Measurements from ENCODE around the gene COQ9. TPM values are rescaled to one million over a fixed set of nuclear protein-coding genes. Genes with fewer than 3 reads are reported as not detected.
A peak's percentile ranks its signal among the peaks of the same experiment; 100 is the strongest.

The COQ9 gene
- total RNA-seq, 1 experiment from 2014 or later = 77.7 TPM

DNA sequence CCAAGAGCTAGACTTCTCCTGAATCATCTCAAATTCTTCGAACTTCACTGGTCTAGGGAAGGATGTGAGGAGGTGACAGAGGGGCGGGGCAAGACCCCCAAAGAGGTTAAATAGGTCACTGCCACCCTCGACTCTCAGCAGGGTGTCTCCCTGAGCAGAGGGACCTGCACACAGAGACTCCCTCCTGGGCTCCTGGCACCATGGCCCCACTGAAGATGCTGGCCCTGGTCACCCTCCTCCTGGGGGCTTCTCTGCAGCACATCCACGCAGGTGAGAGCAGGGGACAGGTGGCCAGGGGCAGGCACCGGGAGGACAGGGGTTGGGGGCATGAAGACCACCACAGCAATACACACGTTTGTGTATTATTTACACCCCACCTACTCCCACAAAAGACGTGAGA is 33.5 kb upstream of the COQ9 start:
- no peak for DNase-seq

DNA sequence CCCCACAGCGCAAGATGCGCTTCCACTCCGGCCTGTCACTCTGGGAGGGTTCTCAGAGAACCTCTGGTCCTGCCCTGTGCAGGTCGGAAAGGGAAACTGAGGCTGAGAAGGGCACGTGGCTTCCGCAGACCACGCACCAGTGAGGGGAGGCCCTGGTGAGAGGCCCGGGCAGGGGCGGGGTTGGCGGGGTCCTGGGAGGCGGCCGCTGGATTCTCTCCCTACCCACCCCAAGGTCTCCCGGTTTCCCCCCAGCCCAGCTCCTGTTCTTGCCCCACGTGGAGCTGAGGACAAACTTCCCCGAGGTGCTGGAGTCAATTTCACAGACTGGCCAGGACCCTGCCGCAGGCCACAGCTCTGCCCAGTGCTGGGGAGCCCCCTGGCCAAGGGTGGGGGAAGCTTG is 31.2 kb upstream of the COQ9 start:
- CTCF ChIA-PET = interaction anchor here (1.4 to 4.0 kb wide), 4 partner anchors 11 to 114 kb away, joined by 4 to 80 read pairs (median 9); partner anchors contain the start of genes CCL17 and CX3CL1
- H3K9me3 Mint-ChIP-seq (ENCODE audit: low read depth, unreplicated experiment) = no peaks in the 10 kb centered on the region
- H3K27me3 Mint-ChIP-seq (ENCODE audit: unreplicated experiment) = no peaks in the 10 kb centered on the region
- BruUV-seq (replicated peaks) = no TSS peak
- no peak overlapping the region for H3K4me3 Mint-ChIP-seq (ENCODE audit: low read depth, unreplicated experiment)
- no peak for DNase-seq
- TF ChIP-seq, protein P1, sequence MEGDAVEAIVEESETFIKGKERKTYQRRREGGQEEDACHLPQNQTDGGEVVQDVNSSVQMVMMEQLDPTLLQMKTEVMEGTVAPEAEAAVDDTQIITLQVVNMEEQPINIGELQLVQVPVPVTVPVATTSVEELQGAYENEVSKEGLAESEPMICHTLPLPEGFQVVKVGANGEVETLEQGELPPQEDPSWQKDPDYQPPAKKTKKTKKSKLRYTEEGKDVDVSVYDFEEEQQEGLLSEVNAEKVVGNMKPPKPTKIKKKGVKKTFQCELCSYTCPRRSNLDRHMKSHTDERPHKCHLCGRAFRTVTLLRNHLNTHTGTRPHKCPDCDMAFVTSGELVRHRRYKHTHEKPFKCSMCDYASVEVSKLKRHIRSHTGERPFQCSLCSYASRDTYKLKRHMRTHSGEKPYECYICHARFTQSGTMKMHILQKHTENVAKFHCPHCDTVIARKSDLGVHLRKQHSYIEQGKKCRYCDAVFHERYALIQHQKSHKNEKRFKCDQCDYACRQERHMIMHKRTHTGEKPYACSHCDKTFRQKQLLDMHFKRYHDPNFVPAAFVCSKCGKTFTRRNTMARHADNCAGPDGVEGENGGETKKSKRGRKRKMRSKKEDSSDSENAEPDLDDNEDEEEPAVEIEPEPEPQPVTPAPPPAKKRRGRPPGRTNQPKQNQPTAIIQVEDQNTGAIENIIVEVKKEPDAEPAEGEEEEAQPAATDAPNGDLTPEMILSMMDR (IDR thresholded peaks at IDR 0.05; ENCODE audit: unreplicated experiment) = no peak
- H3K27ac Mint-ChIP-seq (ENCODE audit: unreplicated experiment) = no peak overlapping the region
- H3K36me3 Mint-ChIP-seq (ENCODE audit: insufficient read depth, unreplicated experiment) = peaks cover 6% of the 10 kb centered on the region
- peaks cover 33% of the 10 kb centered on the region for H3K4me1 Mint-ChIP-seq (ENCODE audit: low read depth, unreplicated experiment)
- intact Hi-C loops (cut with micrococcal nuclease; ENCODE audit: unreplicated experiment) = loop anchor here (5.0 to 10.0 kb wide), 4 partner anchors 39 to 334 kb away; partner anchors contain the start of genes PSME3IP1 and RSPRY1

More for the DNA sequence above, 33.5 kb upstream of the COQ9 start:
- Mint-ChIP-seq H3K4me1 (ENCODE audit: low read depth, unreplicated experiment) (peaks cover 43% of the 10 kb centered on the region), H3K9me3 (ENCODE audit: low read depth, unreplicated experiment) (no peaks in the 10 kb centered on the region), H3K27me3 (ENCODE audit: unreplicated experiment) (no peaks in the 10 kb centered on the region), H3K36me3 (ENCODE audit: insufficient read depth, unreplicated experiment) (peaks cover 6% of the 10 kb centered on the region), H3K27ac (ENCODE audit: unreplicated experiment) (no peak overlapping the region), H3K4me3 (ENCODE audit: low read depth, unreplicated experiment) (no peak overlapping the region)
- TF ChIP-seq, protein P1 (IDR thresholded peaks at IDR 0.05; ENCODE audit: unreplicated experiment) = no peak
- CTCF ChIA-PET = interaction anchor here (0.7 kb wide), 1 partner anchor 99 kb away, joined by 4 read pairs; no protein-coding TSS in a partner anchor
- intact Hi-C loops (cut with micrococcal nuclease; ENCODE audit: unreplicated experiment) = loop anchor here (10.0 kb wide), 1 partner anchor 229 kb away; the partner anchor contains the start of genes PSME3IP1 and RSPRY1
- no TSS peak for BruUV-seq (replicated peaks)

DNA sequence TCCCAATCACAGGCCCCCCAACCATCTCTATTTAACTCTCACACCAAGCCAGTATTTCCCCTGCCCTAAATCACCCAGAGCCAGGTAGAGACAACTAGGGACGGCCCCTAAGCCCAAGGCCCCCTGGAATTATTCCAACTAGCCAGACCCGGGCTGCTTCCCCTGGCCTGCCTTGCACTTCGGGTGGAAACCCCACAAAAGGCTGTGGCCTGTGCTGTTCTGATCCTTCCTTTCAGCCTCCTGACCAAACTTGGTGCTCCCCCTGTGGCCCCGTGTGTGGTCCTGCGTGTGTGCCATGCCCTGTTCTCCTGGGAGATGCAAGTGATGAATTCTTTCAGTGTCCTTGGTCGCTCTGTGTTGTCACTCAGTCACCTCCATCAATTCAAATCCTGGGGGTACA is 27.8 kb upstream of the COQ9 start:
- no peak overlapping the region for H3K4me3 Mint-ChIP-seq (ENCODE audit: low read depth, unreplicated experiment)

DNA sequence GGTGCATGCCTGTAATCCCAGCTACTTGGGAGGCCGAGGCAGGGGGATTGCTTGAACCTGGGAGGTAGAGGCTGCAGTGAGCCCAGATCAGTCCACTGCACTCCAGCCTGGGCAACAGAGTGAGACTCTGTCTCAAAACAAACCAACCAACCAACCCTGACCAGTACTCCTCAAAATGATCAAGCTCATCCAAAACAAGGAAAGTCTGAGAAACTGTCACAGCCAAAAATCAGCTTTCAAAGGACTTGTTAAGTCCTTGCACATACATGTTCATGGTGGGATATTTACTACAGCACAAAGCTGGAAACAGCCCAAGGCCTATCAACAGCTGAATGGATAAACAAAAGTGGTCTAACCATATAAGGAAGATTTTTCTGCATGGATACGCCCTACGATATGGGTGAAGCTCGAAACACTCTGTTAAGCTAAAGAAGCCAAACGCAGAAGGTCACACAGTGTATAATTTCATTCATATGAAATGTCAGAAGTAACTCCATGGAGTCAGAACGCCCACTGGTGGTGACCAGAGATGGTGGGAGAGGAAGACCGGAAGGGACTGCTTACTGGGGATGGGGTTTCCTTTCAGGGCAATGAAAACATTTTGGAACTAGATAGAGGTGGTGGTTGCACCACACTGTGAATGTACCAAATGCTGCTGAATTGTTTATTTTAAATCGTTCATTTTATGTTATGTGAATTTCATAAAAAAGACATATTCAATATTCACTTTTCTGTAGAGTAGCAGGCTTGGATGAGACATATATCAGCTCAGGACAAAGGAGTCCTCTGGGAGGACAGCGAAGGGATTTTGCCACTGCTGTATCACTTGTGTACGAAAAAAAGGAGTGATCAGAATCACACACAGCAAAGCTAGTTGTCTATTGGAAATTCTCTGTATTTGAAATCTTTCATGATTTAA is 25.0 kb upstream of the COQ9 start:
- TF ChIP-seq, protein P1 (IDR thresholded peaks at IDR 0.05; ENCODE audit: unreplicated experiment) = peak; percentile 86
- intact Hi-C loops (cut with micrococcal nuclease; ENCODE audit: unreplicated experiment) = loop anchor here (1.0 kb wide), 1 partner anchor 122 kb away; no protein-coding TSS in a partner anchor
- Mint-ChIP-seq H3K9me3 (ENCODE audit: low read depth, unreplicated experiment) (no peaks in the 10 kb centered on the region), H3K4me1 (ENCODE audit: low read depth, unreplicated experiment) (peaks cover 34% of the 10 kb centered on the region), H3K27ac (ENCODE audit: unreplicated experiment) (no peak overlapping the region), H3K4me3 (ENCODE audit: low read depth, unreplicated experiment) (no peak overlapping the region), H3K36me3 (ENCODE audit: insufficient read depth, unreplicated experiment) (peaks cover 5% of the 10 kb centered on the region), H3K27me3 (ENCODE audit: unreplicated experiment) (no peaks in the 10 kb centered on the region)
- DNase-seq = peak; percentile 79
- no TSS peak for BruUV-seq (replicated peaks)
- CTCF ChIA-PET = interaction anchor here (0.6 to 2.0 kb wide), 15 partner anchors 27 to 338 kb away, joined by 3 to 45 read pairs (median 5); partner anchors contain the start of gene CPNE2

More for the DNA sequence above, 27.8 kb upstream of the COQ9 start:
- BruUV-seq (replicated peaks) = no TSS peak
- H3K9me3 Mint-ChIP-seq (ENCODE audit: low read depth, unreplicated experiment) = no peaks in the 10 kb centered on the region
- no peak for DNase-seq
- peaks cover 6% of the 10 kb centered on the region for H3K36me3 Mint-ChIP-seq (ENCODE audit: insufficient read depth, unreplicated experiment)
- H3K27me3 Mint-ChIP-seq (ENCODE audit: unreplicated experiment) = no peaks in the 10 kb centered on the region
- CTCF ChIA-PET = interaction anchor here (0.5 to 4.0 kb wide), 3 partner anchors 90 to 117 kb away, joined by 4 to 80 read pairs (median 8); no protein-coding TSS in a partner anchor
- intact Hi-C loops (cut with micrococcal nuclease; ENCODE audit: unreplicated experiment) = loop anchor here (5.0 to 10.0 kb wide), 4 partner anchors 42 to 337 kb away; partner anchors contain the start of genes PSME3IP1 and RSPRY1
- peaks cover 42% of the 10 kb centered on the region for H3K4me1 Mint-ChIP-seq (ENCODE audit: low read depth, unreplicated experiment)
- no peak overlapping the region for H3K27ac Mint-ChIP-seq (ENCODE audit: unreplicated experiment)
- TF ChIP-seq, protein P1 (IDR thresholded peaks at IDR 0.05; ENCODE audit: unreplicated experiment) = no peak
